Activated CD4-positive, CD25-positive, alpha-beta regulatory T cell treated with anti-CD3 and anti-CD28 coated beads, Interleukin-2, amount 50 U/mL, for 24 hours (primary cell): ENCODE results near the gene WBP2.

Experiments
- ATAC-seq, 2 donors: fragments of 150-1000 bp; cut with Tn5 transposase; one replicate each; pipeline ENCODE4 v1.10.0; 2021; ENCODE audit warnings: mild to moderate bottlenecking in 1 of 2, moderate library complexity in 1 of 2

The WBP2 gene

GRCh38 chr17:75843577-75844529, 11.3 kb downstream of the WBP2 start, which contains the start of gene UNC13D:
Gene UNC13D (minus strand): TSS chr17:75844404. CDS start chr17:75844337, 67 bp downstream.
- peak; percentile 71 to 74 for ATAC-seq

DNA sequence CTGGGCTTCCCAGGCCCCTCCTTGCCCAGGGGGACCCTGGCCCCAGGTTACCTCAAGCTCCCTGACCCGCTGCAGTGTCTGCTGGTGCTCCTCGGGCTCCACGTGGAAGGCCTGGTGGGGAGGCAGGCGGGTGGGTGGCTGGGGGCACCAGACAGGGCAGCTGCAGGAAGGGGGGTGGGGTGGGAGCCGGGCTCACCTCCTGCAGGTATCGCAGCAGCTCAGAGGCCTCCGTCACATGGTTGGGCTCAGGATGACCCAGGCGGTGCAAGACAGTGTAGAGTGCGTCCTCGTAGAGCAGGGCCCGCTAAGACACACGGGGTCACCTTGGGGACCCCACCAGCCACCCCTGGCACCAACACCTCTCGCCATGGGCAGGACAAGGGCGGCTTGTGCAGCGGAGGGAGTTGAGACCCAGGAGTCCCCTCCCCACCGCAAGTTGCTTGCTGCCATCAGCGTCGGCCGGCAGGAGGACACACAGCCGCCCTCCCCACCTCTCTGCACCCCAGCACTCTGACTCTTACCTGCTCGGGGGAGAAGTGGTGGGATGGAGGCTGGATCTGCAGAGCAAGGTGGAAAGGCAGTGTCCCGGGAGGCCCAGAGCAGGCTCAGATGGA, 12.1 kb downstream of the WBP2 start:
- peak; percentile 28 to 44 for ATAC-seq

DNA sequence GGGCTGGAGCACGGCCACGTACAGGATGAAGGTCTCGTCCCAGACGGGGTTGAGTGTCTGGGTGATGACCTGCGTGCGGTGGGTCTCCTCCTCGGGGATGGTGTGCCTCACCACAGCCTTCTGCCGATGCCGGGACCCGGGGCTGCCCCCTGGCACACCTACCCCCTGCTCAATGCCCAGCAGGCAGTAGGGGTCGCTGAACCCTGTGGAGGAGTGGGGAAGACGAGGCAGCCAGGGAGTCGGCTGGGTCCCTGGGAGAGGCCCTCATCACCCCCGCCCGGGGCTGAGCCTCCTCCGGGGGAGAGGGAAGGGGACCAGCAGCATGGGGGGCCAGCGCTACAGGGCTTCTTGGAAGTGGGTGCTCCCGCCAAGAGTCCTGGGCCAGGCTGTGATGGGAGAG, 12.7 kb downstream of the WBP2 start:
- no peak for ATAC-seq

DNA sequence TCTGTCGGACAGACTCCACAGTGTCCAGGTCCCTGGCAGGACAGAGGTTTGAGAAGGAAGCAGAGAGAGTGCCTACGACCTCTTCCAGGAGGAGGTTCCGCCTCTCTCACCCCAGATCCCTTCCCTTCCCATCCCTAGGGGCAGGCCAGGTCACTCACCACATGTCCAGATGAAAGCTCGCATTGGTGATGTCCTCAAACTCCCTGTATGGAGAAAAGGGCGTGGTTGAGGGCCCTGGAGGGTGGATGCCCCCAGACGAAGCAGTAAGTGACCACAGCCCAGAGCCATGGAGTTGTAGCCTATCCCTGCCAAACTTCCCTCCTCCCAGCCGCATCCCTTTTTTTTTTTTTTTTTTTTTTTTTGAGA, 14.4 kb downstream of the WBP2 start:
- ATAC-seq: no peak

- no peak for ATAC-seq
Measured at GRCh38 chr17:75839942-75840798, 15.0 kb downstream of the WBP2 start.

DNA sequence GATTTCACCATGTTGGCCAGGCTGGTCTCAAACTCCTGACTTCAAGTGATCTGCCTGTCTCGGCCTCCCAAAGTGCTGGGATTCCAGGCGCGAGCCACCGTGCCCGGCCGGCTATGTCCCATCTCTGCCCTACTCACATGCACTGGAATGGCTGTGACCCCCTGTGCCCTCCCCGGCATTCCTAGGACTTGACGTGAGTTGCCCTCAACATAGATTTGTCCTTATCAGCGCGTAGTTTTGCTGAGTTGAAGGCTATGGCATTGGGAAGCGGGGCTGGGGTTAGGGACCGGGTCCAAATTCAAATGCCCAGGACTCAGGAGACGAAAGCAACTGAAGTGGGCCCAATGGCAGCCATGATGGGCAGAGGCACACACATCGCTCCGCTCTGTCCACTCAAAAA, 16.7 kb downstream of the WBP2 start:
- no peak for ATAC-seq

GRCh38 chr17:75837899-75838298, 17.2 kb downstream of the WBP2 start:
- ATAC-seq: no peak

GRCh38 chr17:75836605-75837004, 18.5 kb downstream of the WBP2 start:
- ATAC-seq: no peak

GRCh38 chr17:75835654-75835987, 19.5 kb downstream of the WBP2 start:
- no peak for ATAC-seq

DNA sequence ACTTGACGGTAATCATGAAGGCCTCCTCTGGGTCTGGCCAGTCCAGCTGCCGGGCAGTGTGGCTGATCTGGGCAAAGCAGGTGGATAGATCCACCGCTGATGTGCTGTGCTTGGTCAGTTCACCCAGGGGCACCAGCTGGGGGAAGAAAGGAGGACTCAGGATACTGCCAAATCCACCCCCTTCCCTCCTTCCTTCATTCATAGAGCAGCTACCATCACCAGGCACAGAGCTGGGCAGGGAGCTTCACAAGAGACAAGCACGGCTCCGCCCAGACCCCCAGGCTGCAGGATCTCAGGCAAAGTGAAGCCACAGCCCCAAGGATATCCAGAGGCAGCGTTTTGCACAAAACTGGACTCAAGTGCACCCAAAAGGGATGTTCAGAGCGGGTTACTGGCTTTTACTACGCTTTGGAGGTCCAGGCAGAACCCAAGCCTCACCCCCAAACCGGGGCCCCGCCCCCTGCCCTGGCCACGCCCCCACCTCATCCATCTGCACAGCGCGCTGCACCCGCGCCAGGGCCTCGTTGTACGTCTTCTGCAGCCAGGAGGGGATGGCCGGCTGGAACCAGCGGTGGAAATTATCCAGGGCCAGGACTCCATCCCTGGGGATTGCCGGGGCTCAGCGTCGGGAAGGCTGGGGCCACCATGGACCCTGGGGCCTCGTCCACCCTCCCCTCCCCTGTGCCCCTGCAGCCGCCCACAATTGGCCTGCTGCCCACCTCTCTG, 20.0 kb downstream of the WBP2 start:
- ATAC-seq: no peak

- ATAC-seq: no peak
Measured at GRCh38 chr17:75834279-75834920, 20.7 kb downstream of the WBP2 start.

DNA sequence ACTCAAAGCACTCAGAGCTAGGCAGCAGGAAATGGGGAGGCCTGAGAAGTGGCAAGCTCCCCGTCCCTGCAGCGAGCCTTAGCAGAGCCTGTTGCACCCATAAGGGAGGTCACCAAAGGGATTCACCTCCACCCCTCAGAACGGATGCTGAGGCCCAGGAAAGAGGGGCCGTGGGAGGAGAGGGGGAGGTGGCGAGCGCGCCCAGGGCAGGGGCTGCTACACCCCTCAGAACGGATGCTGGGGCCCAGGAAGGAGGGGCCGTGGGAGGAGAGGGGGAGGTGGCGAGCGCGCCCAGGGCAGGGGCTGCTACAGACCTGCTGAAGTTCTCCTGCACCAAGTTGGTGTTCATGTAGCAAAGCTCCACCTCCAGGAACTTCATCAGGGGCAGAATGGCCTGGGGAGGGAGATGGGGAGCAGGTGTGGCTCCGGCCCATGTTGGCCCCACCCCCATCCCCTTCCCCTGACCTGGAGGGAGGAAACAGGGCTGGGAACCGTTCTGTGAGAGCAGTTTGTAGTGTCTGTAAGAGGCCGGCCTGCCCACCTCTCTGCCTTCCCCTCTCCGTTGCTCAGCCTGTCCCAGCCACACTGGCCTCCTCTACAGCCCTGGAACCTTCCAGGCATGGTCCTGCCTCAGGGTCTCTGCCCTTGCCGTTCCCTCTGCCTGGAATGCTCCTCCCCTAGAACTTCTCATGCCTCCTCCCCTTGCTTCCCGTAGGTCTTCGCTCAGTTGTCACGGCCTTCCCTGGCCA, 22.3 kb downstream of the WBP2 start:
- ATAC-seq: peak; percentile 24 to 29

- ATAC-seq: peak; percentile 86 to 90
Measured at GRCh38 chr17:75832164-75832651, 22.9 kb downstream of the WBP2 start.

GRCh38 chr17:75831032-75831571, 24.0 kb downstream of the WBP2 start:
- no peak for ATAC-seq

- no peak for ATAC-seq
Measured at GRCh38 chr17:75830164-75831031, 24.7 kb downstream of the WBP2 start.

DNA sequence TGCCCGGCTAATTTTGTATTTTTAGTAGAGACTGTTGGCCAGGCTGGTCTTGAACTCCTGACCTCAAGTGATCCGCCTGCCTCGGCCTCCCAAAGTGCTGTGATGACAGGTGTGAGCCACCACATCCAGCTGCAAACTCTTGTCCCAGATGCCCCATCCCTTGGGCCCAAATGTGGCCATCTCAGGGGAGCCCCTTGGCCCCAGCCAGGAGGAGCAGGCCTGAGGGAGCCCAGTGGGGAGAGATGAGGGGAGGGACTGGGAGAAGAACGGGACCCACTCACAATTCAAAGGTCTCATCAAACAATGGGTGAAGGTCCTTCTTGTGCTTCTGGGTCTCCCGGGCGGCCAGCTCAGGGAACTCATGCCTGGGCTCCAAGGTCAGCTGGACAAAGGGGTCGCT, 25.4 kb downstream of the WBP2 start:
- no peak for ATAC-seq

DNA sequence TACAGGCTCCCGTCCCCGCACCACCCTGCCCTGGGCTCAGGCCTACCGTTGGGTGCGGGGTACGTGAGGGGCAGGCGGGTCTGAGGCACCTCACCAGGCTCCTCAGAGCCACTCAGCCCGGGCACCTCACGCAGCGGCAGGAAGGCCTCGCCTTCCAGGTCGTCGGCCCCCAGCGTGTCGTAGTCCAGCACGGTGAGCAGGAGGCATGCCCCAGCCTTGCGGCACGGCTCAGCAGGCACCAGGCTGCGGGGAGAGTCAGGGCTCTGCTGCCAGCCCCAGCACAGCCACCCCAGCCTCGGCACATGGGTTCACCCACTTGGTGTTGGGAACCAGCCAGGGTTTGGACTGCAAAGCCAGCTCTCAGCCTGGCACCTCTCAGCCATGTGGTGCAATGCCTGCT, 26.4 kb downstream of the WBP2 start:
- ATAC-seq: no peak

DNA sequence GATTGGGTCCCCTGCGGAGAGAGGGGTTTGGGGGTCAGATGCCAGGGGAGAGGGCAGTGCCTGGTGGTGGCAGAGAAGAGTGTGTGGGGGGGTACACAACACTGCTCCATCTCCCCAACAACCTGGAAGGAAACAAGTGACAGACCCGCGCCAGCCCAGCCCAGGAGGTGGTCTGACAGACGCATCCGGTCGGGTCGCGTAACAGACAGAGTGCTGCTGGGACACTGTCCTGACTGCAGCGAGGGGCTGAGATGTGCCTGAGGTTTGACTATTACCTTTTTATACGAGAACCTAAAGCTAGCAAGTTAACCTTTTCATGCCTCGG, 27.1 kb downstream of the WBP2 start:
- no peak for ATAC-seq

- peak; percentile 46 to 60 for ATAC-seq
Measured at GRCh38 chr17:75827308-75828075, 27.6 kb downstream of the WBP2 start.
